ENCODE data around the gene PORCN. TPM values are rescaled to one million over a fixed set of nuclear protein-coding genes. Genes with fewer than 3 reads are reported as not detected.

PORCN gene
- total RNA-seq, 1 experiment from 2014 or later: 12.9 TPM

- RAD21 ChIA-PET (ENCODE audit: low non-redundant PET in 1 of 2, low total read pairs in 2 of 2, uncharacterized antibody in 2 of 2, unreplicated experiment in 2 of 2): no interaction called here
- Histone ChIP-seq H3K9ac (ENCODE audit: low read length) (peak overlapping the region; percentile 82), H3K4me1 (ENCODE audit: control insufficient read depth in 1 of 2, insufficient read depth in 2 of 2, low read length in 2 of 2) (peaks cover 3 to 24% of the 10 kb centered on the region in 2 experiments; a peak in 3 of 4 replicates), H3K9me2 (ENCODE audit: insufficient read depth) (no peaks in the 10 kb centered on the region), H4K20me1 (ENCODE audit: insufficient read depth) (no peaks in the 10 kb centered on the region), H3K9me3 (ENCODE audit: control insufficient read depth in 1 of 2, insufficient read depth in 1 of 2, low read depth in 1 of 2, low read length in 2 of 2) (no peaks in the 10 kb centered on the region), H3K27ac (ENCODE audit: low read depth, low read length) (peak overlapping the region; percentile 70), H3K27me3 (ENCODE audit: insufficient read depth, low read length) (no peaks in the 10 kb centered on the region), H3K4me2 (ENCODE audit: low read length) (peak overlapping the region; percentile 80), H3K36me3 (ENCODE audit: control insufficient read depth in 1 of 2, insufficient read depth in 2 of 2, low read length in 2 of 2) (no peaks in the 10 kb centered on the region), H3K4me3 (replicated peaks in 1 of 2; ENCODE audit: low read depth in 1 of 2, low read length in 2 of 2) (peak overlapping the region; percentile 61 to 62), H2AFZ (ENCODE audit: low read depth, low read length, poor library complexity, severe bottlenecking) (no peak overlapping the region), H3K79me2 (ENCODE audit: insufficient read depth, low read length) (peaks cover 23% of the 10 kb centered on the region; the same call in 1 of the 2 replicates)
- ATAC-seq (peak; percentile 57), DNase-seq (ENCODE audit: low read depth, low spot score) (no peak)
- intact Hi-C loops (cut with micrococcal nuclease): no loop called here
- no peak for TF ChIP-seq EGR1 (IDR thresholded peaks at IDR 0.05; ENCODE audit: low read depth)
- no peak for TF ChIP-seq ZFX (IDR thresholded peaks at IDR 0.05)
- TF ChIP-seq ELF1 (IDR thresholded peaks at IDR 0.05; ENCODE audit: borderline replicate concordance, low read depth): no peak
- TF ChIP-seq, protein P1, sequence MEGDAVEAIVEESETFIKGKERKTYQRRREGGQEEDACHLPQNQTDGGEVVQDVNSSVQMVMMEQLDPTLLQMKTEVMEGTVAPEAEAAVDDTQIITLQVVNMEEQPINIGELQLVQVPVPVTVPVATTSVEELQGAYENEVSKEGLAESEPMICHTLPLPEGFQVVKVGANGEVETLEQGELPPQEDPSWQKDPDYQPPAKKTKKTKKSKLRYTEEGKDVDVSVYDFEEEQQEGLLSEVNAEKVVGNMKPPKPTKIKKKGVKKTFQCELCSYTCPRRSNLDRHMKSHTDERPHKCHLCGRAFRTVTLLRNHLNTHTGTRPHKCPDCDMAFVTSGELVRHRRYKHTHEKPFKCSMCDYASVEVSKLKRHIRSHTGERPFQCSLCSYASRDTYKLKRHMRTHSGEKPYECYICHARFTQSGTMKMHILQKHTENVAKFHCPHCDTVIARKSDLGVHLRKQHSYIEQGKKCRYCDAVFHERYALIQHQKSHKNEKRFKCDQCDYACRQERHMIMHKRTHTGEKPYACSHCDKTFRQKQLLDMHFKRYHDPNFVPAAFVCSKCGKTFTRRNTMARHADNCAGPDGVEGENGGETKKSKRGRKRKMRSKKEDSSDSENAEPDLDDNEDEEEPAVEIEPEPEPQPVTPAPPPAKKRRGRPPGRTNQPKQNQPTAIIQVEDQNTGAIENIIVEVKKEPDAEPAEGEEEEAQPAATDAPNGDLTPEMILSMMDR (IDR thresholded peaks at IDR 0.05 in 2 of 3, conservative IDR thresholded peaks at IDR 0.05 in 1 of 3; ENCODE audit: borderline replicate concordance in 1 of 3, insufficient read depth in 1 of 3, low read depth in 2 of 3, low read length in 2 of 3): peak in 2 of 3 experiments; percentile 35 to 42; a peak in 3 of 6 replicates
- TF ChIP-seq EZH2 (IDR thresholded peaks at IDR 0.05): no peak
- TSS peak; percentile 75 for BruUV-seq (replicated peaks)
- POLR2A ChIA-PET: no interaction called here
- CTCF ChIA-PET: interaction anchor here (0.6 to 2.7 kb wide), 2 partner anchors 386 to 406 kb away, joined by 3 to 11 read pairs; no protein-coding TSS in a partner anchor
Observed at GRCh38 chrX:48468693-48469691, 39.8 kb upstream of the PORCN start.
